Type B pancreatic cell (in vitro differentiated cells): Measurements from ENCODE around the gene LBP. TPM values are rescaled to one million over a fixed set of nuclear protein-coding genes. Genes with fewer than 3 reads are reported as not detected.
"Not testable (repeated sequence)": the region's sequence is repeated elsewhere in the genome, so short reads cannot be mapped to it uniquely, and the experiment has no call there.

Experiments
- DNase-seq: peaks from one replicate; pipeline ENCODE4 v3.0.0; 2021; ENCODE audit warnings: mixed read lengths; ENCODE audit not compliant: unreplicated experiment; ENCODE audit errors: extremely low spot score
- H3K27ac Mint-ChIP-seq: 2 replicates; pipeline ENCODE4 v1.8.0; 2021; ENCODE audit warnings: mild to moderate bottlenecking, mixed read lengths
- H3K27me3 Mint-ChIP-seq: 2 replicates; pipeline ENCODE4 v1.8.0; 2021; ENCODE audit warnings: mixed read lengths
- H3K36me3 Mint-ChIP-seq: 2 replicates; pipeline ENCODE4 v1.8.0; 2021; ENCODE audit warnings: mixed read lengths
- H3K4me1 Mint-ChIP-seq: one replicate; pipeline ENCODE4 v1.8.0; 2021; ENCODE audit warnings: mixed read lengths; ENCODE audit not compliant: unreplicated experiment
- H3K4me3 Mint-ChIP-seq: 2 replicates; pipeline ENCODE4 v1.8.0; 2021; ENCODE audit warnings: mild to moderate bottlenecking, mixed read lengths
- H3K9me3 Mint-ChIP-seq: 2 replicates; pipeline ENCODE4 v1.8.0; 2021; ENCODE audit warnings: mixed read lengths
- total RNA-seq: library from RNA; stranded (reverse); gene quantifications from 2 replicates; pipeline ENCODE4 v1.2.1, GENCODE V29; 2021; ENCODE audit warnings: low replicate concordance
- TF ChIP-seq, protein P1 (sequence below): fragments of 200-600 bp; sonication (generic); conservative IDR thresholded peaks from 2 replicates; pipeline ENCODE4 v1.5.0; 2021; ENCODE audit warnings: antibody characterized with exemption, mild to moderate bottlenecking

LBP gene
- total RNA-seq, 1 donor from 2014 or later = not detected

DNA sequence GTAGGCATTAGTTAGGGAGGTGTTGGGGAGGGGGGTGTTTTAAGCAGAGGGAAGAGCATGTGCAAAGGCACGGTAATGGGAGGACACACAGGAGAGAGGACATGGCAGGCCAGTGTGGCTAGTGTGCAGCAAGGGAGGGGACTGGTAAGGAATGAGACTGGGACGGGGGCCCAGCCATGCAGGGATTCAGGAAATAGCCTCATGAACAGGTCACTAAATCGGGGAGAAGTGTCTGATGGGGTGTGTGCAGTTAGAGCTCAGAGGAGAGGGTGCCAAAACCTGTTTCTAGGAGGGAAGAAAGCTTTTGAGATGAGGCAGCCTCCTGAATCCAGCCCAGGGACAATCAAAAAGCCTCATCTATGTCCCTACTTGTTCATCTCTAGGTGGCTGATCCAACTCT lies 34.8 kb upstream of the LBP start:
- Mint-ChIP-seq H3K9me3 (no peaks in the 10 kb centered on the region), H3K27ac (no peak overlapping the region), H3K27me3 (peaks cover 16% of the 10 kb centered on the region), H3K36me3 (no peaks in the 10 kb centered on the region), H3K4me1 (peaks cover 10% of the 10 kb centered on the region), H3K4me3 (no peak overlapping the region)
- TF ChIP-seq, protein P1, sequence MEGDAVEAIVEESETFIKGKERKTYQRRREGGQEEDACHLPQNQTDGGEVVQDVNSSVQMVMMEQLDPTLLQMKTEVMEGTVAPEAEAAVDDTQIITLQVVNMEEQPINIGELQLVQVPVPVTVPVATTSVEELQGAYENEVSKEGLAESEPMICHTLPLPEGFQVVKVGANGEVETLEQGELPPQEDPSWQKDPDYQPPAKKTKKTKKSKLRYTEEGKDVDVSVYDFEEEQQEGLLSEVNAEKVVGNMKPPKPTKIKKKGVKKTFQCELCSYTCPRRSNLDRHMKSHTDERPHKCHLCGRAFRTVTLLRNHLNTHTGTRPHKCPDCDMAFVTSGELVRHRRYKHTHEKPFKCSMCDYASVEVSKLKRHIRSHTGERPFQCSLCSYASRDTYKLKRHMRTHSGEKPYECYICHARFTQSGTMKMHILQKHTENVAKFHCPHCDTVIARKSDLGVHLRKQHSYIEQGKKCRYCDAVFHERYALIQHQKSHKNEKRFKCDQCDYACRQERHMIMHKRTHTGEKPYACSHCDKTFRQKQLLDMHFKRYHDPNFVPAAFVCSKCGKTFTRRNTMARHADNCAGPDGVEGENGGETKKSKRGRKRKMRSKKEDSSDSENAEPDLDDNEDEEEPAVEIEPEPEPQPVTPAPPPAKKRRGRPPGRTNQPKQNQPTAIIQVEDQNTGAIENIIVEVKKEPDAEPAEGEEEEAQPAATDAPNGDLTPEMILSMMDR = no peak
- DNase-seq = no peak

DNA sequence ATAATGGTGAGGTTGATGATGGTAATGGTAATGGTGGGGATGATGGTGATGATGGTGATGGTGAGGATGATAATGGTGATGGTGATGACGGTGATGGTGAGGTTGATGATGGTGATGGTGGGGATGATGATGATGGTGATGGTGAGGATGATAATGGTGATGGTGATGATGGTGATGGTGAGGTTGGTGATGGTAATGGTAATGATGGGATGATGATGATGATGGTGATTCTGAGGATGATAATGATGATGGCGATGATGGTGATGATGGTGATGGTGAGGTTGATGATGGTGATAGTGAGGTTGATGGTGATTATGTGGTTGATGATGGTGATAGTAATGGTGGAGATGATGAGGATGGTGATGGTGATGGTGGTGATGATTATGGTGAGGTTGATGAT lies 32.6 kb upstream of the LBP start:
- no peaks in the 10 kb centered on the region for H3K36me3 Mint-ChIP-seq
- TF ChIP-seq, protein P1 = no peak
- H3K27ac Mint-ChIP-seq = no peak overlapping the region
- peaks cover 23% of the 10 kb centered on the region for H3K27me3 Mint-ChIP-seq
- peaks cover 10% of the 10 kb centered on the region for H3K4me1 Mint-ChIP-seq
- H3K9me3 Mint-ChIP-seq = no peaks in the 10 kb centered on the region
- H3K4me3 Mint-ChIP-seq = no peak overlapping the region
- DNase-seq = no peak

DNA sequence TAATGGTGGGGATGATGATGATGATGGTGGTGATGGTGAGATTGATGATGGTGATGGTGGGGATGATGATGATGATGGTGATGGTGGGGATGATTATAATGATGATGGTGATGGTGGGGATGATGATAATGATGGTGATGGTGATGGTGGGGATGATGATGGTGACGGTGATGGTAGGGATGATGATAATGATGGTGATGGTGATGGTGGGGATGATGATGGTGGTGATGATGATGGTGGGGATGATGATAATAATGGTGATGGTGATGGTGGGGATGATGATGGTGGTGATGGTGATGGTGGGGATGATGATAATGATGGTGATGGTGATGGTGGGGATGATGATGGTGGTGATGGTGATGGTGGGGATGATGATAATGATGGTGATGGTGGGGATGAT lies 31.9 kb upstream of the LBP start:
- not testable (repeated sequence) for H3K27ac Mint-ChIP-seq, H3K4me3 Mint-ChIP-seq, DNase-seq, H3K9me3 Mint-ChIP-seq, H3K36me3 Mint-ChIP-seq
- Mint-ChIP-seq H3K4me1 (peaks cover 10% of the 10 kb centered on the region), H3K27me3 (peaks cover 23% of the 10 kb centered on the region)

DNA sequence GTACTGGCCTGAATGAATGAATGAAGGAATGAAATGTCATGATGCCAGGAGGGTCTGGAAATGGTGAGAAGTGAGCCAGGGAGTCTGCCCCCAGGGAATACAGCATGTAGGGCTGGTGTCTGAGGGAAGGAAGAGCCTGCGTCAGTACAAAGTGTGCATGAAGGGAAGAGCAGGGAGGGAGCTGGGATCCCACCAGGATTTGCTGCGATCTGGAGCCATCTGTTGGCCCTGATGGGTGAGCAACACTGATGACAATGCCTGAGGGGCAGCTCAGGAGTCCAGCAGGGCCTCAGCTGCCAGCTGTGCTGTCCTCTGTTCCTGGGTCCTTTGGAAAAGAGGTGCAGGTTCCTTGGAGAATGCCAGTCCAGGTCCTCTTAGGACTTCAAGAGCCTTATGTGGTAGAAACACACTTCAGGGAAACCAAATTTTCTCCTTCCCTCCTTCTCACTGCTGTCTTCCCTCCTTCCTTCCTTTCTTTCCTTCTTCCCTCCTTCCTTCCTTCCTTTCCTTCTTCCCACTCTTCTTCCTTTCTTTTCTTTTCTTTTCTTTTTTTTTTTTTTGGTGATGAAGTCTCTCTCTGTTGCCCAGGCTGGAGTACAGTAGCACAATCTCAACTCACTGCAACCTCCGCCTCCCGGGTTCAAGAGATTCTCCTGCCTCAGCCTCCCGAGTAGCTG lies 30.9 kb upstream of the LBP start:
- TF ChIP-seq, protein P1 = no peak
- Mint-ChIP-seq H3K4me1 (peaks cover 10% of the 10 kb centered on the region), H3K36me3 (no peaks in the 10 kb centered on the region), H3K9me3 (no peaks in the 10 kb centered on the region), H3K27ac (no peak overlapping the region), H3K4me3 (no peak overlapping the region), H3K27me3 (peaks cover 31% of the 10 kb centered on the region)
- no peak for DNase-seq

DNA sequence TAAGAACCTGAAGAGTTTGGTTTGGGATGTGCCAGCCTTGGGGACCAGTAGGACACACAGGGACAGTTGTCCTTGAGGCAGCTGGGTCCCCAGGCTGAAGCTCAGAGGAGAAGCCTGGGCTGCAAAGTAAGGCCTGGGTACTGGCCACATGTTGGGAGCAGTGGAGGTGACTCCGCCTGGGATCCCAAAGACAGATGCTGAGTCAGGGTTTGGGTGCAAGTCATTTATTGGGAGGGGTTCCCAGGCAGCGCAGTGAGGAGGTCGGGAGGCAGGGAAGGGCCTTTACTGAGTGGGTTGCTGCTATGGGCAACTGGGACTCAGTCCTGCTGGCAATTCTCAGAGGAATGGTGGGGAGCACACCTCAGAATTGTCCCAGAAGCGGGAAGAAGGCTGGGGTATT lies 29.9 kb upstream of the LBP start:
- DNase-seq = no peak
- no peak overlapping the region for H3K4me3 Mint-ChIP-seq
- peaks cover 2% of the 10 kb centered on the region for H3K4me1 Mint-ChIP-seq
- no peak overlapping the region for H3K27ac Mint-ChIP-seq
- H3K27me3 Mint-ChIP-seq = peaks cover 25% of the 10 kb centered on the region
- no peaks in the 10 kb centered on the region for H3K36me3 Mint-ChIP-seq
- TF ChIP-seq, protein P1 = no peak
- H3K9me3 Mint-ChIP-seq = no peaks in the 10 kb centered on the region

DNA sequence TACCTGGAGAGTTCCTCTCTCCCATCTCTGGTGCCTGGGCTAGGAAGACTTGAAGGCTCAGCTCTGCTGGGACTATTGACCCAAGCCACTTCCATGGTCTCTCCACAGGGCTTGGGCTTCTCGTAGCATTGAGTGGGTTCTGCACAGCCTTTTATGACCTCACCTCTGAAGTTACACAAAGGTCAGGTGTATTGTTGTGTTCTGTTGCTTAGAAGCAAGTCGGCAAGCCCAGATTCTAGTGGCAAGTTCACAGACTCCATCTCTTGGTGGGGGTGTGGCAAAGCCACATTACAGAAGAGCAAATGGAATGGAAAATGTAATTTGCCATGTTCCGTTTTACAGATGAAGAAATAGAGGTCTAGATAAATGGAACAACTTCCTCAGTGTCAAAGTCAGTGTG lies 28.9 kb upstream of the LBP start:
- no peaks in the 10 kb centered on the region for H3K4me1 Mint-ChIP-seq

More for the DNA sequence above, 28.9 kb upstream of the LBP start:
- no peaks in the 10 kb centered on the region for H3K36me3 Mint-ChIP-seq
- H3K4me3 Mint-ChIP-seq = no peak overlapping the region
- H3K27me3 Mint-ChIP-seq = peaks cover 23% of the 10 kb centered on the region
- H3K27ac Mint-ChIP-seq = no peak overlapping the region
- no peak for DNase-seq
- H3K9me3 Mint-ChIP-seq = no peaks in the 10 kb centered on the region
- TF ChIP-seq, protein P1 = no peak
